Activated CD8-positive, alpha-beta memory T cell treated with anti-CD3 and anti-CD28 coated beads, Interleukin-2, amount 50 U/mL, for 48 hours (primary cell): ENCODE measurements around the gene PAX1.

Experiments used
- DNase-seq: peaks from one replicate; pipeline ENCODE4 v3.0.0-alpha.2; 2020

Gene PAX1

DNA sequence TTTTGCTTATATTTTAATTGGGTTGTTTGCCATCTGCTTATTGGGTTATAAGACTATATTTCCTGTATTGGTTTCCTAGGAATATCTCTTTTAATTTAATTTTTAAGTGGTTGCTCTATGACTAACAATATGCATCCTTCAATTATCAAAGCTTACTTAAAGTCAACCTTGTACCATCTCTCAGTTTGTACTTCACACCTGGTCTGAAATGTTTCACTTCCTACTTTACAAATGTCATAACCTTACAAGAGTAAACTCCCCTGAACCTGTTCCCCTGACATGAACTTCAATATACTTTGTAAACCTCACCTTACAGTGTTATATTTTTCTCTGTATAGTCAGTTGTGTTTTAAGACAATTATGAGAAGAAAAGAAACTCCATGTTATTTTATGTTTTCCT is 35.8 kb downstream of the PAX1 start:
- DNase-seq, result no peak

- no peak for DNase-seq
Observed at GRCh38 chr20:21762646-21763045, 57.2 kb downstream of the PAX1 start.

DNA sequence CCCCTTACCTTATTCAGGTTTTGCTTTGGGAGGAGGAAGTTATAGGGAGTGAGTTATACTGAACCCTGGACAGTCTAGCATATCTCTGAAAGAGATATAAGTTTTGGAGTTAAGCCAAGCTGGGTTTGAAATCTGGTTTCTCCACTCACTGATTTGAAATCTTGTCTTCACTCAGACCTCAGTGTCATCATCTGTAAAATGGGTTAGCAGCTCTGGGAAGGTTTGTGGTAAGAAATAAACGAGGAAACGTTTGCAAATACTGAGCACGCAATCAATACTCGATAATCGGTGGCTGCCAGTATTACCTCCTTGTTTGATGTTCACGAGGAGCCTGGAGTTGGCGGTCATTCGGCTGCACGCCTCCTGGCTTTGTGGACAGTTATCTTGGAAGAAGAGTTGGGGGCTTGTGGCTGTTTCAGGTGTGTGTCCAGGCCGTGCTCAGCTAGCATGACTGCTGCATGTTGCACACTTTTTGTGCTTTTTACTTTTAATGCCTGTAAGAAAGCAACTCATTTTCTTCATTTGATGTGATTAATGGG is 61.8 kb downstream of the PAX1 start:
- DNase-seq, result no peak

- DNase-seq, result peak; percentile 58
Observed at GRCh38 chr20:21767739-21768223, 62.3 kb downstream of the PAX1 start.
